KMS-11 (cell line): ENCODE data around the gene TRPM2.

Experiments
- H2AFZ ChIP-seq: fragments of 200-600 bp; sonication (generic); 2 replicates; pipeline ENCODE4 v1.6.1; 2016; ENCODE audit warnings: antibody characterized with exemption, mixed run types, low read depth
- H3K27ac ChIP-seq: fragments of 200-600 bp; sonication (generic); 2 replicates; pipeline ENCODE4 v1.6.1; 2016; ENCODE audit warnings: mild to moderate bottlenecking, mixed run types
- H3K27me3 ChIP-seq: fragments of 200-600 bp; sonication (generic); 2 replicates; pipeline ENCODE4 v1.6.1; 2017; ENCODE audit warnings: mild to moderate bottlenecking, low read depth, mixed run types, moderate library complexity; ENCODE audit not compliant: insufficient read depth
- H3K36me3 ChIP-seq: fragments of 200-600 bp; sonication (generic); 2 replicates; pipeline ENCODE4 v1.6.1; 2017; ENCODE audit warnings: mild to moderate bottlenecking, mixed run types; ENCODE audit not compliant: insufficient read depth
- H3K4me1 ChIP-seq: fragments of 200-600 bp; sonication (generic); 2 replicates; pipeline ENCODE4 v1.6.1; 2016; ENCODE audit warnings: mild to moderate bottlenecking, low read depth, mixed run types; ENCODE audit not compliant: poor library complexity, severe bottlenecking
- H3K4me2 ChIP-seq: fragments of 200-600 bp; sonication (generic); 2 replicates; pipeline ENCODE4 v1.7.0; 2016; ENCODE audit warnings: mild to moderate bottlenecking, mixed run types
- H3K4me3 ChIP-seq: fragments of 200-600 bp; sonication (generic); IDR thresholded peaks from 2 replicates; pipeline ENCODE4 v1.6.1; 2017; ENCODE audit warnings: low read depth, low read length, mixed read lengths; ENCODE audit not compliant: insufficient read depth
- H3K79me2 ChIP-seq: fragments of 200-600 bp; sonication (generic); 2 replicates; pipeline ENCODE4 v1.6.1; 2016; ENCODE audit warnings: low read depth, mixed run types; ENCODE audit not compliant: insufficient read depth
- H3K9ac ChIP-seq: fragments of 200-600 bp; sonication (generic); 2 replicates; pipeline ENCODE4 v1.6.1; 2016; ENCODE audit warnings: mild to moderate bottlenecking, mixed run types
- H4K20me1 ChIP-seq: fragments of 200-600 bp; sonication (generic); 2 replicates; pipeline ENCODE4 v1.6.1; 2016; ENCODE audit warnings: mild to moderate bottlenecking, mixed run types; ENCODE audit not compliant: insufficient read depth
- CTCF ChIP-seq: fragments of 200-600 bp; sonication (generic); conservative IDR thresholded peaks from 2 replicates; pipeline ENCODE4 v1.6.1; 2017; ENCODE audit warnings: low read depth, mild to moderate bottlenecking, antibody characterized with exemption, low read length, moderate library complexity, mixed read lengths

TRPM2 gene

GRCh38 chr21:44365251-44365966 lies 12.0 kb downstream of the TRPM2 start:
- Histone ChIP-seq H2AFZ (no peak overlapping the region), H3K4me3 (no peak overlapping the region), H3K27me3 (peaks cover 64% of the 10 kb centered on the region), H3K36me3 (no peaks in the 10 kb centered on the region), H3K27ac (no peak overlapping the region), H3K9ac (no peak overlapping the region), H3K4me2 (no peak overlapping the region), H3K4me1 (no peaks in the 10 kb centered on the region), H4K20me1 (no peaks in the 10 kb centered on the region), H3K79me2 (no peaks in the 10 kb centered on the region)
- no peak for TF ChIP-seq CTCF

- no peak overlapping the region for H3K4me3 ChIP-seq
- H3K4me2 ChIP-seq: no peak overlapping the region
- no peak overlapping the region for H2AFZ ChIP-seq
- H3K36me3 ChIP-seq: no peaks in the 10 kb centered on the region
- H3K4me1 ChIP-seq: no peaks in the 10 kb centered on the region
- no peak for TF ChIP-seq CTCF
- no peak overlapping the region for H3K27ac ChIP-seq
- no peak overlapping the region for H3K9ac ChIP-seq
- H3K27me3 ChIP-seq: peaks cover 63% of the 10 kb centered on the region
- H4K20me1 ChIP-seq: no peaks in the 10 kb centered on the region
- no peaks in the 10 kb centered on the region for H3K79me2 ChIP-seq
Observed at GRCh38 chr21:44365967-44366585, 12.7 kb downstream of the TRPM2 start.

- H3K4me1 ChIP-seq: no peaks in the 10 kb centered on the region
- no peaks in the 10 kb centered on the region for H4K20me1 ChIP-seq
- H3K27me3 ChIP-seq: peaks cover 60% of the 10 kb centered on the region
- H2AFZ ChIP-seq: no peak overlapping the region
- H3K4me3 ChIP-seq: no peak overlapping the region
- no peak overlapping the region for H3K9ac ChIP-seq
- TF ChIP-seq CTCF: no peak
- H3K4me2 ChIP-seq: no peak overlapping the region
- no peaks in the 10 kb centered on the region for H3K36me3 ChIP-seq
- H3K79me2 ChIP-seq: no peaks in the 10 kb centered on the region
- H3K27ac ChIP-seq: no peak overlapping the region
Observed at GRCh38 chr21:44366586-44367211, 13.3 kb downstream of the TRPM2 start.

GRCh38 chr21:44368711-44369446 lies 15.5 kb downstream of the TRPM2 start:
- Histone ChIP-seq H3K36me3 (no peaks in the 10 kb centered on the region), H3K4me1 (no peaks in the 10 kb centered on the region), H3K4me2 (no peak overlapping the region), H4K20me1 (no peaks in the 10 kb centered on the region), H3K27me3 (peaks cover 64% of the 10 kb centered on the region), H3K9ac (no peak overlapping the region), H2AFZ (no peak overlapping the region), H3K4me3 (no peak overlapping the region), H3K79me2 (no peaks in the 10 kb centered on the region), H3K27ac (no peak overlapping the region)
- no peak for TF ChIP-seq CTCF
